GM06990 (cell line): Measurements from ENCODE around the gene DPH6.
"Not testable (repeated sequence)": the region's sequence is repeated elsewhere in the genome, so short reads cannot be mapped to it uniquely, and the experiment has no call there.

Experiments used
- DNase-seq: peaks from one replicate; pipeline ENCODE4 v3.0.0-alpha.2; 2011; ENCODE audit not compliant: insufficient read length; ENCODE audit errors: extremely low read depth
- H3K27me3 ChIP-seq: replicated peaks from 2 replicates; pipeline ENCODE4 v1.6.0; 2011; ENCODE audit warnings: low read length; ENCODE audit not compliant: control insufficient read depth, insufficient read depth
- H3K36me3 ChIP-seq: 2 replicates; pipeline ENCODE4 v1.5.1; 2011; ENCODE audit warnings: low read length; ENCODE audit not compliant: control insufficient read depth, insufficient read depth
- H3K4me3 ChIP-seq: replicated peaks from 2 replicates; pipeline ENCODE4 v1.5.1; 2011; ENCODE audit warnings: low read depth, mild to moderate bottlenecking, control low read depth, low read length
- TF ChIP-seq, protein P1 (sequence below): IDR thresholded peaks from 2 replicates; pipeline ENCODE4 v1.5.1; 2011; ENCODE audit warnings: low read length, control low read depth, mild to moderate bottlenecking, inconsistent platforms; ENCODE audit not compliant: insufficient read depth, poor library complexity, severe bottlenecking

The DPH6 gene

DNA sequence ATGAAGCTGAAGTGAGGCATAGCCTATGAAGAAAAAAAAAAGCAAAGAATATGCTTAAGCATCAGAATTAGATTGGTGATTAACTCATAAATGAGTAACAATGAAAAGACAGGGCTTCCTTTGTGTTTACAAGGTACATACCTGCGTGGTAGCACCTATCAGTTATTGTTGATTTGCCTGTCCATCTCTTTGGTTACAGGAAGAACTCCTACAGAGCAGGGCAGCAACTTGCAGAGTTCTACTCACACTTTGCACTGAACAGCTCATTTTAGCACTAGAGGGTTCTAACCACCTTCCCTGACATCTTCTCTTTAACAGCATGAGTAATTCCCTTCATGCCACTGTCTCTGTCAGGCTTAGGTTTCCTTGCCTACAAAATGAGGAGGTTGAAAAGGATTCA, 166.0 kb downstream of the DPH6 start:
- H3K36me3 ChIP-seq: no peaks in the 10 kb centered on the region
- TF ChIP-seq, protein P1, sequence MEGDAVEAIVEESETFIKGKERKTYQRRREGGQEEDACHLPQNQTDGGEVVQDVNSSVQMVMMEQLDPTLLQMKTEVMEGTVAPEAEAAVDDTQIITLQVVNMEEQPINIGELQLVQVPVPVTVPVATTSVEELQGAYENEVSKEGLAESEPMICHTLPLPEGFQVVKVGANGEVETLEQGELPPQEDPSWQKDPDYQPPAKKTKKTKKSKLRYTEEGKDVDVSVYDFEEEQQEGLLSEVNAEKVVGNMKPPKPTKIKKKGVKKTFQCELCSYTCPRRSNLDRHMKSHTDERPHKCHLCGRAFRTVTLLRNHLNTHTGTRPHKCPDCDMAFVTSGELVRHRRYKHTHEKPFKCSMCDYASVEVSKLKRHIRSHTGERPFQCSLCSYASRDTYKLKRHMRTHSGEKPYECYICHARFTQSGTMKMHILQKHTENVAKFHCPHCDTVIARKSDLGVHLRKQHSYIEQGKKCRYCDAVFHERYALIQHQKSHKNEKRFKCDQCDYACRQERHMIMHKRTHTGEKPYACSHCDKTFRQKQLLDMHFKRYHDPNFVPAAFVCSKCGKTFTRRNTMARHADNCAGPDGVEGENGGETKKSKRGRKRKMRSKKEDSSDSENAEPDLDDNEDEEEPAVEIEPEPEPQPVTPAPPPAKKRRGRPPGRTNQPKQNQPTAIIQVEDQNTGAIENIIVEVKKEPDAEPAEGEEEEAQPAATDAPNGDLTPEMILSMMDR: no peak
- DNase-seq: no peak
- H3K27me3 ChIP-seq: no peaks in the 10 kb centered on the region
- no peak overlapping the region for H3K4me3 ChIP-seq

DNA sequence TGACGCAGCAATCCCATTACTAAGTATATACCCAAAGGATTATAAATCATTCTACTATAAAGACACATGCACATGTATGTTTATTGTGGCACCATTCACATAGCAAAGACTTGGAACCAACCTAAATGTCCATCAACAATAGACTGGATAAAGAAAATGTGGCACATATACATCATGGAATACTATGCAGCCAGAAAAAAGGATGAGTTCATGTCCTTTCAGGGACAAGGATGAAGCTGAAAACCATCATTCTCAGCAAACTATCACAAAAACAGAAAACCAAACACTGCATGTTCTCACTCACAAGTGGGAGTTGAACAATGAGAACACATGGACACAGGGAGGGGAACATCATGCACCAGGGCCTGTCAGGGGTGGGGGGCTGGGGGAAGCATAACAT, 167.5 kb downstream of the DPH6 start:
- not testable (repeated sequence) for H3K4me3 ChIP-seq, H3K27me3 ChIP-seq, DNase-seq, H3K36me3 ChIP-seq

DNA sequence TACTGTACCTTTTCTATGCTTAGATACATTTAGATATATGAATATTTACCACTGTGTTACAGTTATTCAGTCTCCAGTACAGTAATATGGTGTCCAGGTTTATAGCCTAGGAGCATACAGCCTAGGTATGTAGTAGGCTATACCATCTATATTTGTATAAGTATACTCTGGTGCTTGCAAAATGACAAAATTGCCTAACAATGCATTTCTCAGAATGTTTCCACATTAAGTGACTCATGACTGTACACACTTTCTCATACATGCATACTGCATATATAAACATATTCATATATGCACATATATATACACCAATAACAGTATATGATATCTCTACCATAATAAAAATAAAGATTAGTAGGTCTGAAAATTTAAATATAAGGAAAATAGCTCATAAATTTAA, 169.3 kb downstream of the DPH6 start:
- Histone ChIP-seq H3K36me3 (no peaks in the 10 kb centered on the region), H3K27me3 (no peaks in the 10 kb centered on the region), H3K4me3 (no peak overlapping the region)
- TF ChIP-seq, protein P1: no peak
- no peak for DNase-seq

DNA sequence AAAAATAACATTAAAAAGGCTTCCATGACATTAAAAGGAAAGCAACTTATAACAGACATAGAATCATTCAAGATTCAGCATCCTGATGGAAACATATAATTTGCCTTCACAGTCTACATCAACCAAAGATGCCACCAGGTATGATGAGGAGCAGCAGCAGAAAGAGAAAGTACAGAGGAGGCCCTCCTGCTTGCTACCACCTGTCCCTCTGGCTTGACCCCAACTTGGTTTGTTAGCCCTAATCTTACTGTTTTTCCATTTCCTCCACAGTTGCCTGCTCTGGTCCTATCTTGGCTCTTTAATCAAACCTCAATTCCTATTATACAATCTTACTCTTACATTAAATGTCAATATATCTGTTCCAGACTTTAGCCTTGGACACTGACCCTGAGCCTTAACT, 171.3 kb downstream of the DPH6 start:
- no peaks in the 10 kb centered on the region for H3K27me3 ChIP-seq
- DNase-seq: no peak
- TF ChIP-seq, protein P1: no peak
- no peaks in the 10 kb centered on the region for H3K36me3 ChIP-seq
- no peak overlapping the region for H3K4me3 ChIP-seq

DNA sequence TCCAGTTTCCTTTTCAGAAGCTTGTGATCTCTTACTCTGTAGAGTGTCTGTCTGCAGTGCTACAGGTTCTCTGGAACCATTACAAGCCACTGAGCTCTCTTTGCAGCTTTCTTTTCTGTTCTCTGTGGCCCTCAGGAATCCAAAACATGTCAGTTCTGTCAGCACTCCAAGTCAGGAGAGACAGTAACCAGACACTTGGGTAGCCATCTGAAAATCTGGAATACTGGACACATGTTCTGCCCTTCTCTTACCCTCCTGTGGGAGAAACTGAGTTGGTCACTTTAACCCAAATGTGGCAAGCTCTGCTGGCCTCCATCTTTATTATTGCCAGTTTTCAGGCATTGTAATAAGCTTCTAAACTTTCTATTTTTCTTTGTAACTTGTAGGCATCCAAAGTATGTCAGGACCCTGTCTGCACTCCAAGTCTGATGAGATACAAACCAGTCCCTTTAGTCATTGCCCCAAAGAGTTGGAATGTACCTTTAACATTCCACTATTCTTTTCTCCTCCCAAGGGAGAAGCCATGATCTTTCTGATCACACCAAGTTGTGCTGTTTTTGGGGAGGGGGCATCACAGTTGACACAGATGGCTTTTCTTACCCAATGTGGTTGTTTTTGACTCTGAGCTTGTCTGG, 183.7 kb downstream of the DPH6 start:
- DNase-seq: no peak
- TF ChIP-seq, protein P1: no peak
- Histone ChIP-seq H3K27me3 (no peaks in the 10 kb centered on the region), H3K4me3 (no peak overlapping the region), H3K36me3 (no peaks in the 10 kb centered on the region)

DNA sequence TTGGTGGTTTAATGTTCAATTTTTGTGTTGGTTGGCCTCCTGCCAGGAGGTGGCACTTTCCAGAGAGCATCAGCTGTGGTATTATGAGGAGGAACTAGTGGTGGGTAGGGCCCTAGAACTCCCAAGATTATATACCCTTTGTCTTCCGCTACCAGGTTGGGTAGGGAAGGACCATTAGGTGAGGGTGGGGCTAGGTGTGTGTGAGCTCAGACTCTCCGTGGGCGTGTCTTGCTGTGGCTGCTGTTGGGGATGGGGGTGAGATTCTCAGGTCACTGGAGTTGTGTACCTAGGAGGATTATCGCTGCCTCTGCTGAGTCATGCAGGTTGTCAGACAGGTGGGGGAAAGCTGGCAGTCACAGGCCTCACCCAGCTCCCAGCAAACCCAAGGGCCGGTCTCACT, 187.1 kb downstream of the DPH6 start:
- TF ChIP-seq, protein P1: no peak
- no peak for DNase-seq
- H3K27me3 ChIP-seq: no peaks in the 10 kb centered on the region
- no peaks in the 10 kb centered on the region for H3K36me3 ChIP-seq
- no peak overlapping the region for H3K4me3 ChIP-seq
